HG03442 (cell line): Measurements from ENCODE around the gene RHBDL3.
"Not testable (repeated sequence)": the region's sequence is repeated elsewhere in the genome, so short reads cannot be mapped to it uniquely, and the experiment has no call there.

Source experiments
- ATAC-seq: cut with Tn5 transposase; IDR thresholded peaks from one replicate; pipeline ENCODE4 v1.9.1; 2021; ENCODE audit warnings: mild to moderate bottlenecking, moderate library complexity; ENCODE audit not compliant: unreplicated experiment

Gene RHBDL3, protein sequence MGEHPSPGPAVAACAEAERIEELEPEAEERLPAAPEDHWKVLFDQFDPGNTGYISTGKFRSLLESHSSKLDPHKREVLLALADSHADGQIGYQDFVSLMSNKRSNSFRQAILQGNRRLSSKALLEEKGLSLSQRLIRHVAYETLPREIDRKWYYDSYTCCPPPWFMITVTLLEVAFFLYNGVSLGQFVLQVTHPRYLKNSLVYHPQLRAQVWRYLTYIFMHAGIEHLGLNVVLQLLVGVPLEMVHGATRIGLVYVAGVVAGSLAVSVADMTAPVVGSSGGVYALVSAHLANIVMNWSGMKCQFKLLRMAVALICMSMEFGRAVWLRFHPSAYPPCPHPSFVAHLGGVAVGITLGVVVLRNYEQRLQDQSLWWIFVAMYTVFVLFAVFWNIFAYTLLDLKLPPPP

GRCh38 chr17:32265192-32265923, at the start of gene RHBDL3:
RHBDL3 (plus strand) TSS chr17:32265832; CDS start chr17:32266190, 358 bp downstream.
- no peak for ATAC-seq

DNA sequence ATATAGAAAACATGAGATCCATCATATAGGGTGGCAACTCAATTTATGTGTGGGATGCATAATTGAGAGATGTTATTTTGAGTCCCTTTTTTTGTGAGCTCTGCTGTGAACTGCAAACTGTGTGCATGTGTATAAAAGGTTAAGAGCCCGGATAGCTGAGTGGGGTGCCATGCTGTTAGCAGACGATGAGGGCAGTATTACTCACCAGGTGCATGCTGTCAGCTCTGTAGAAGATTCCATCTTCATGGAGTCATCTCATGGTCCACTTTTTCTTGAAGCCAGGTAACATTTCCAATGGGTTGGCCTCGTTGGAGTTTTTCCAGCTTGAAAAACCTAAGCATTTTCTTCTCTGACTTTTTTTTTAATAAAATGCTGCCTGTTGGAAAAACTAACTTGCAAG, 43.0 kb upstream of the RHBDL3 start:
- no peak for ATAC-seq

- ATAC-seq: no peak
Measured at GRCh38 chr17:32223703-32224102, 41.9 kb upstream of the RHBDL3 start.

DNA sequence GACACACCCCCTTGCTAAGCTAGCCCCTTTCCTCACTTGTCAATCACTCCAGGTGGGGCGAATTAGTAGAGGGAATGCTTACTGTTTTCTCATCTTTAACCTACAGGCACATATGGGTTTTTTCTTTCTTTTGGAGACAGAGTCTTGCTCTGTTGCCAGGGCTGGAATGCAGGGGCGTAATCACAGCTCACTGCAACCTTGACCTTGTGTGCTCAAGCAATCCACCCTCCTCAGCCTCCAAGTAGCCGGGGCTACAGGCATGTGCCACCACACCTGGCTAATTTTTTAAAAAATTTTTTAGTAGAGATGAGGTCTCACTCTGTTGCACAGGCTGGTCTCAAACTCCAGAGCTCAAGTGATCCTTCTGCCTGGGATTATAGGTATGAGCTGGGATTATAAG, 38.7 kb upstream of the RHBDL3 start:
- no peak for ATAC-seq

DNA sequence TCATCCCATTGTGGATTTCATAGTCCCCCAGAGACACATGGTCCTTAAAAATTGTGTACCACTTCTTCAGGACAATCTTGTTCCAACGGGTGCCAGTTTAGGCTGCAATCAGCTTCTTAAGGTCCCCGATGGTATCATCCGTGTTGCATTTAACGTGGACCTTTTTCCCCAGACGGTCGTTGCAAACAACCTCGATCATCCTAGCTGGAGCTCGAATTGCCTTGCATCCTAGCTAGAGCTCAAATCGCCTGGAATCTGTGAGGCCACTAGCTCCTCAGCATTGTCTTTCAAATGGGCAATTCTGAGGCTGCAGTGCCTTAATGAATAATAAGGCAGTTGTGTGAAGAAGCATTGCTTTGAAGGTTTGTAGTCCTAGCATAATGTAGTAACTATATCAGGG, 37.7 kb upstream of the RHBDL3 start:
- no peak for ATAC-seq

DNA sequence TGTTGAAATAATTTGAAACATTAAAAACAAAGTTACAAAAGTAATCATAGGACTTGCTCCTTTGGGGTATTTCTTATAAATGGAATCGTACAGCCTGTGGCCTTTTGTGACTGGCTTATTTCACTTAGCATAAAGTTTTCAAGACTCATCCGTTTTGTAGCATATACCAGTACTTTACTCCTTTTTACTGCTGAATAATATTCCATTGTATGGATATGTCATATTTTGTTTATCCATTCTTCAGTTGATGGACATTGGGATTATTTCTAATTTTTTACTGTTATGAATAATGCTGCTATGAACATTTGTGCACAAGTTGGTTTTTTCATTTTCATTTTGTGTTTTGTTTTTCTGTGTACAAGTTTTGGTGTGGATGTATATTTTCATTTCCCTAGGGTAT, 30.0 kb upstream of the RHBDL3 start:
- no peak for ATAC-seq

DNA sequence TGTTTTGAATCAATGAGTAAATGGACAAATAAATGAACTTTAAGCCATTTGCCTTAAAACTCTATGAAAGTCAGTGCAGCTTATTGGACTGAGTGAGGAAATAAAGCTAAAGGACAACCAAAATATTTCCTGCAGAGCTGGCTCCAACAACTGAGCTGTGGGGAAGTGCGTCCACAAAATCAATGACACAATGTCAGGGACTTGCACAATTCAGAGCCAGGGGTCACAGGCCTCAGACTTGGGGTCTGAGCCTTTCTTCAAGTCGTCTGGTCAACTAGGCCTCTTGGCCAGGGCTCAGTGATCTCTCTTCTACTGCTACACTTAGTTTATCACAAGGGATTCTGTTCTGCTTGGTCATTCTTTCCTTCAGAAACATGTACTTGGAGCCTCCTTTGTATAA, 26.2 kb upstream of the RHBDL3 start:
- no peak for ATAC-seq

DNA sequence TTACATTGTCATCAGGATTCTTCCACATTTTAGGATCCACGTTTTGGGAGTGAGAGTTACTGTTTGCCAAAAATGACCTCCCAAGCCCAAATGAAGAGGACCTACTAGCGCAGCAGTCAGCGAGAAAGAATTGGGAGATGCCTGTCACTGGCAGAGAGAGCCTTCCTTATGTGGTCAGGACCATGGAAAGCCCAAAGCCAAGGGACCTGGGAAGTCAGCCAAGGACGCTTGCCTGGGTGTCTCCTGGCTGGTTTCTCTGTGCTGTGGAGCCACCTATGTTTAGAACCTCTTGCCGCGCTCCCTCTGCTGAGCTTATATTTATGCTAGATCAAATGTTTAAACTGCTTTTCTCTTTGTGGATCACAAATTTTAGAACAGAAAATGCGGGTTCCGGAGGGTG, 24.9 kb upstream of the RHBDL3 start:
- no peak for ATAC-seq

DNA sequence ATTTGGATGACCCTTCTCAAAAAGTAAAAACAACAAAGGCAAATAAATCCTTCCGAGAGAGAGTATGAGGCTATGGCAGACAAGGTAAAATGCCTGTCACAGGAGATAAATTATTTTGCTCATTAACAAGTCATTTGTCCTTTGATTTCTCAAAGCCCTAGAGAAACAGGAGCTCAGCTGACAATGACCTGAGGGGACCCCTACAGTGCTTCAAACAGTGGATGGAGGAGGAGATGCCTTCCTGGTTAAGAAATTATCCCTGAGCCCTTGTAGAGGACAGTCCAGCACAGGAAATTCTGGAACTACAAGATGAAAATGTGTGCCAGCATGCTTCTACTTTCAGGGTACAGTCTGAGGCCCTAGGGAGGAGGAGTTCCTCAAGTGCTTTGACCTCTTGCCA, 24.0 kb upstream of the RHBDL3 start:
- ATAC-seq: no peak

DNA sequence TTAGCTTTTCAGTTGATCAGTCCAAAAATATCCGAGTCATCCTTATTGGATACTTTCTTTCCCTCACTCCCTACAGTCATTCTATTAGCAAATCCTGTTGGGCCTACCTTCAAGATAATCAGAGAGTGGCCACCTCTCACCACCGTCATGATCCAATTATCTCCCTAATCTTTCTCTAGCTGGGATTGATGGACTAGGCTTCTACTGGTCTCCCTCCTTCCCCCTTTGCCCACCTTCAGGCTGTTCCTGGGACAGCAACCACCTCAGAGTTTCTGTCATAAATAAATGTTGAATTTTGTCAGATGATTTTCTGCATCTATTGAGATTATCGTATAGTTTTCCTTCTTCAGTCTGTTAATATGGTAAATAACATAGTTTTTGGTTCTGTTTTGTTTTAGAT, 16.2 kb upstream of the RHBDL3 start:
- no peak for ATAC-seq

DNA sequence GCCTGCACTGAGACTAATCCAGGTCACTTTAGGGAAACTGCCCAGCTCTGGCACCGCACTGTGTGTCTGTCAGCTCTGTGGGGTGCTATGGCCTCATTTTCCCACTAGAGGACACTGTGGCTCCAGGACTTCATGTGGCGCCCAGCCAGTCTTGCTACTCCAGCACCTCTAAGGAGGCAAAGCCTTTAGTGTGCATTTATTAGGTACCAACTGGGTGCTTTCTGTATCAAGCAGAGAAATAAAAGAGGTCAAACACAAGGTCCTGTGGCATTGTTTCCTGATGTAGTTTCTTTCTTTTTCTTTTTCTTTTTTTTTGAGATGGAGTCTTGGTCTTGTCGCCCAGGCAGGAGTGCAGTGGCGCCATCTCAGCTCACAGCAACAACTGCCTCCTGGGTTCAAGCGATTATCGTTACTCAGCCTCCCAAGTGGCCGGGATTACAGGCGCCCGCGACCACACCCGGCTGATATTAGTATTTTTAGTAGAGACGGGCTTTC, 12.5 kb upstream of the RHBDL3 start:
- no peak for ATAC-seq

GRCh38 chr17:32256012-32256700, 9.5 kb upstream of the RHBDL3 start:
- ATAC-seq: no peak

DNA sequence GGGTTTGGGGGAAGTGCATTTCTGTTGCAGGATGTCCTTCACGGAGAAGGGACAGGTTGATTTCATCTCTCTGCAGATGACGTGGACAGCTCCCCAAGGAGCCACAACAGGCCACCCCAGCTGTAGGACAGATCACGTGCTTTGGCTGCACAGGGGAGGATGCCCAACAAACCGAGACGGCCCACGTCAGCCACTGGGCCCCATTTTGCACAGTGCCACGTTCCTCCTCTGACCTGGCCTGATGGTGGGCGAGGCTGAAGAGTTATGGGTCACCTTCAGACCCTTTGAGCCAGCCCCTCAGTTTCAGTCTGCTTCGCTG, 9.0 kb upstream of the RHBDL3 start:
- no peak for ATAC-seq

DNA sequence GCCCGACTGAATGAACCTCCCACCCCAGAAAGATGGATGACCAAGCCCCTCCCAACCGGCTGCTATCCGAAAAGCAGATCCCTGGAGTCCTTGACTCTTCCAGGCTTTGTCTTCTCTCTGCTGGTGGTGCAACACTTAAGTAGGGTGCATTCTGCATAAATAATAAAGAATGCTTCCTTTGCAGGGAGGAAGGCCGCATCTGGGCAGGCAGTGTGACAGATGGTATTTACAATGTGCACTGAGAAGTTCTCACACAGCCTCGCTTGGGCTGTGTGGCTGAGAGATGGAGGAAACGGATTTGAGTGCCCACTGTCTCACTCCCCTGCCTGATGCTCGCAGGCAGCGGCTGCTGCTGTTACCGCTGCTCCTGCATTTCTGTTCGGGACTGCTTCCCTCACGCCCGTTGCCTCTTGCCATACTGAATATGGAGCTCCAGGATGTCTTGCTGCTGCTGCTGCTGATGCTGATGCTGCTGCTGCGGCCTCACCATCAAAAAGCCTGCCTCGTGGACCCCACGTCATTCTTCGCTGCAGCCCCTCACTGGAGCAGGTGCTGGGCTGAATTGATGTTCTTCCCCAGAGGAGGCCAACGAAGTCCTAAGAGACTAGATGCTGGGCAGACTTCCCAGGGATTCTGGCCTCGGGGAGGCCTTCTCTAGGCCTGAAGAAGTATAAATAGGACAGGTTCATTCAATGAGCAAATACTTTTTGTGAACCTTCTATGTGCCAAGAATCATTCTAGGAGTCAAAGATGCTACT, 7.1 kb upstream of the RHBDL3 start:
- no peak for ATAC-seq

GRCh38 chr17:32259586-32259985, 6.0 kb upstream of the RHBDL3 start:
- no peak for ATAC-seq

- no peak for ATAC-seq
Measured at GRCh38 chr17:32261417-32261736, 4.3 kb upstream of the RHBDL3 start.

DNA sequence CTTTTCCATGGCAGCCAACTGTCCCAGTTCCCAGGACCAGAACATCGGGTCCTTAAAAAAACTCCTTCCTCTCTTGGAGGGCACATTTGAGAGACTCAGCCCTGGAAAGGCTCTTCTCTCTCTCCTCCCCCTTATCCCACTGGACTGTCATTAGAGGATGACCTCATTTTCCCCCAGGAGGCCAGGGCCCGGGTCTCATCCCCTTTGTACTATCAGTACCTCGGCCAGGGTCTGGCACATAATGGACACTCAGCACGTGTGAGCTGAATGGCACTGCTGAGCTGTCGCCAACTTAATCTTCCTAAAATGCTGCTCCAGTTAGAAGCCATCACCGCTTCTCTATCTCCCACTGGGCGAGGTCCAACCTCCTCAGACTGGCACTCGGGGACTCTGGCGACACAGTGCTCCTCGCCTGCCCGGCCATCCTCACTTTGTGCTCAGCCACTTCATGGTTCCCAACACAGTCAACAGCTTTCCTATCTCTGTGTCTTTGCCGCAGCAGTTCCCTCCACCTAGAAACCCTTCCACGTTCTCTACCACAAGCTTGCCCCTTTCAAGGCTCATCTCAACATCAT, 3.6 kb upstream of the RHBDL3 start:
- ATAC-seq: no peak

- not testable (repeated sequence) for ATAC-seq
Measured at GRCh38 chr17:32263515-32263914, 2.1 kb upstream of the RHBDL3 start.

GRCh38 chr17:32264140-32264799, 1.4 kb upstream of the RHBDL3 start:
- ATAC-seq: no peak

DNA sequence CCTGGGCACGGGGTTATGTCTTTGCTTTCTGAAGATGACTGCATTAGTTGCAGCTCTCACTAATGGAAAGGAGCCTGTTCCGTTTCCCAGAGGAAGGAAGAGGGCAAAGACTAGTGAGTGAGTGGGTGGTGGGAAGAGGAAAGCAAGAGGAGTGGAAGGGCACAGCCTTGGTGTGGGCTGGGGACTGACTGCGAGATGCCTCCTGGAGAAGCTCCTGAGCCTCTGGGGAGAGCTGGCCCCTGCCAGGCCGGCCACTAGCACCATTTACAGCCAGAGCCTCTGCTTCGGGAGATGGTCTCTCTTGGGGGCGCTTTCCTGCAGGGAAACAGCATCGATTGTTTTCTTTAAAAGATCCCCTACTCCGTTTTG, 825 bp upstream of the RHBDL3 start:
- ATAC-seq: no peak

DNA sequence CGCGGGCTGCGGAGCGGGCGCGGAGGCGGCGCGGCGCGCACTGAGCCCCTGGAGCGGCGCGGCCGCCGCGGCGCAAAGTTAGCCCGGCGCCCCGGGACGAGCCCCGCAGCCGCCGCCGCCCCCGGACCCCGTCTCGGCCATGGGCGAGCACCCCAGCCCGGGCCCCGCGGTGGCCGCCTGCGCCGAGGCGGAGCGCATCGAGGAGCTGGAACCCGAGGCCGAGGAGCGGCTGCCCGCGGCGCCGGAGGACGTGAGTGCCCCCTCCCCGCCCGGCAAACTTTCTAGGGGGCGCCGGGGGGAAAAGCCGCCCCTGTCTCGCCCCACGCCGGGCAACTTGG, 388 bp downstream of the RHBDL3 start:
- no peak for ATAC-seq
